ENCODE results near the gene HEATR3.

The HEATR3 gene

GRCh38 chr16:50151756-50152155 is 86.0 kb downstream of the HEATR3 start:
- H3K4me2 ChIP-seq (ENCODE audit: low read length) = peak overlapping the region; percentile 73
- TF ChIP-seq EZH2 (IDR thresholded peaks at IDR 0.05; ENCODE audit: borderline replicate concordance, low read length) = no peak
- TF ChIP-seq CTCF (IDR thresholded peaks at IDR 0.05; ENCODE audit: low read length) = no peak
- peaks cover 28% of the 10 kb centered on the region for H3K79me2 ChIP-seq (ENCODE audit: insufficient read depth, low read length)
- no peaks in the 10 kb centered on the region for H4K20me1 ChIP-seq (ENCODE audit: insufficient read depth, low read length)
- peak overlapping the region; percentile 75; the same call in 1 of the 2 replicates for H3K9ac ChIP-seq (ENCODE audit: low read length)
- H3K4me1 ChIP-seq (ENCODE audit: insufficient read depth, low read length, severe bottlenecking) = peaks cover 30% of the 10 kb centered on the region
- H3K27ac ChIP-seq (ENCODE audit: low read depth, low read length, poor library complexity, severe bottlenecking) = peak overlapping the region; percentile 58
- H3K9me2 ChIP-seq (ENCODE audit: low read depth, low read length) = no peaks in the 10 kb centered on the region
- H3K4me3 ChIP-seq (ENCODE audit: low read depth, low read length, poor library complexity, severe bottlenecking) = peak overlapping the region; percentile 72
- no peaks in the 10 kb centered on the region for H3K9me3 ChIP-seq (ENCODE audit: low read length)
- no peaks in the 10 kb centered on the region for H3K36me3 ChIP-seq (ENCODE audit: insufficient read depth, low read length)
- peak overlapping the region; percentile 56 for H2AFZ ChIP-seq (ENCODE audit: low read length)
- H3F3A ChIP-seq (ENCODE audit: insufficient read depth, low read length) = no peaks in the 10 kb centered on the region
- H3K27me3 ChIP-seq (ENCODE audit: insufficient read depth, low read length) = no peaks in the 10 kb centered on the region

- Histone ChIP-seq H3K79me2 (ENCODE audit: insufficient read depth, low read length) (peaks cover 35% of the 10 kb centered on the region), H3K9me2 (ENCODE audit: low read depth, low read length) (no peaks in the 10 kb centered on the region), H3K36me3 (ENCODE audit: insufficient read depth, low read length) (no peaks in the 10 kb centered on the region), H2AFZ (ENCODE audit: low read length) (peak overlapping the region; percentile 56), H3K9me3 (ENCODE audit: low read length) (no peaks in the 10 kb centered on the region), H3F3A (ENCODE audit: insufficient read depth, low read length) (no peaks in the 10 kb centered on the region), H3K4me2 (ENCODE audit: low read length) (peak overlapping the region; percentile 73), H3K27me3 (ENCODE audit: insufficient read depth, low read length) (no peaks in the 10 kb centered on the region), H3K9ac (ENCODE audit: low read length) (peak overlapping the region; percentile 75), H3K4me1 (ENCODE audit: insufficient read depth, low read length, severe bottlenecking) (peaks cover 30% of the 10 kb centered on the region), H3K27ac (ENCODE audit: low read depth, low read length, poor library complexity, severe bottlenecking) (peak overlapping the region; percentile 58), H4K20me1 (ENCODE audit: insufficient read depth, low read length) (no peaks in the 10 kb centered on the region), H3K4me3 (ENCODE audit: low read depth, low read length, poor library complexity, severe bottlenecking) (peak overlapping the region; percentile 72)
- TF ChIP-seq CTCF (IDR thresholded peaks at IDR 0.05; ENCODE audit: low read length) (no peak), EZH2 (IDR thresholded peaks at IDR 0.05; ENCODE audit: borderline replicate concordance, low read length) (no peak)
Observed at GRCh38 chr16:50152351-50152806, 86.6 kb downstream of the HEATR3 start.

DNA sequence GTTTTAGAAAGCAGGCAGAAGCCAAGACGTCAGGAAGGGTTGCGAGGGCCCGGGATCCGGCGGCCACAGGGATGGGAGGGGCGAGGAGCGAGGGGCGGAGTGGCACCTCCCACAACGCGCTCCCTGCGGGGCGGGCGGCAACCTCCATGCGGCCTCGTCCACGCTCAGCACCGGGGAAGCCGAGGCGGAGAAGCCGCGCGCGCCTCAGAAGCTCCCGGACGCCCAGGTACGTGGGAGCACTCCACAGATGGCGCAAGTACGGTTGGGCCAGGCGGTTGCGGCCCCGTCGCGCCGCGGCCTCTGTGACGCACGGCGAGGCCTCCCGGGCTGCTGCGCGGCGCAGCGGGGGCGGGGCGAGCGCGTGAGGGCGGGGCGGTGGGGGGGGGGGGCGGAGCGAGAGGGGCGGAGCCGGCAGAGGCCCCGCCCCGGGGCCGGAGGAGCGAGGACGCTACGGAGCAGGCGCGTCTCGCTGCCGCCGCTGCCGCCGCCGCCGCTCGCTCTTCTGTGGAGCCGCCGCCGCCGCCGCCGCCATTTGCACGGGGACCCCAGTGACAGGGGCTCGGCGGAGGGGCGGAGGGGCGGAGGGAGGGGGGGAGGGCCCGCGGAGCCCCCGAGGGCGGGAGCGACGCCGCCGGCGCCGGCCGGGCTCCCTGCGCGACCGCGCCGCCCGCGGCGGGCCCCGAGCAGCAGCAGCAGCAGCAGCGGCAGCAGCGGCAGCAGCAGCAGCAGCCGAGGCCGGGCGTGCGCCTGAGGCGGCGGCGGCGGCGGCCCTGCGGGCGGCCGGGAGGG is 87.2 kb downstream of the HEATR3 start, which contains the start of gene TENT4B:
TSS of gene TENT4B (plus strand) at position 500 of the 789 bp plus-strand sequence. CDS start 316 bp downstream, outside the sequence.
- Histone ChIP-seq H3F3A (ENCODE audit: insufficient read depth, low read length) (no peaks in the 10 kb centered on the region), H3K9me3 (ENCODE audit: low read length) (no peaks in the 10 kb centered on the region), H3K36me3 (ENCODE audit: insufficient read depth, low read length) (no peaks in the 10 kb centered on the region), H3K79me2 (ENCODE audit: insufficient read depth, low read length) (peaks cover 35% of the 10 kb centered on the region), H3K4me1 (ENCODE audit: insufficient read depth, low read length, severe bottlenecking) (peaks cover 30% of the 10 kb centered on the region), H2AFZ (ENCODE audit: low read length) (peak within 1 kb of the TSS; percentile 56), H3K27me3 (ENCODE audit: insufficient read depth, low read length) (no peaks in the 10 kb centered on the region), H4K20me1 (ENCODE audit: insufficient read depth, low read length) (no peaks in the 10 kb centered on the region), H3K4me2 (ENCODE audit: low read length) (peak within 1 kb of the TSS; percentile 80), H3K9ac (ENCODE audit: low read length) (peak within 1 kb of the TSS; percentile 75), H3K4me3 (ENCODE audit: low read depth, low read length, poor library complexity, severe bottlenecking) (peak within 1 kb of the TSS; percentile 84), H3K27ac (ENCODE audit: low read depth, low read length, poor library complexity, severe bottlenecking) (peak within 1 kb of the TSS; percentile 58), H3K9me2 (ENCODE audit: low read depth, low read length) (no peaks in the 10 kb centered on the region)
- no peak for TF ChIP-seq CTCF (IDR thresholded peaks at IDR 0.05; ENCODE audit: low read length)
- TF ChIP-seq EZH2 (IDR thresholded peaks at IDR 0.05; ENCODE audit: borderline replicate concordance, low read length) = no peak
